WI38 (cell line): ENCODE data around the gene ABCA4.

Source experiments
- H3K4me3 ChIP-seq: 2 replicates; pipeline ENCODE4 v1.5.1; 2011; ENCODE audit warnings: low read depth, mild to moderate bottlenecking, control low read depth, low read length
- TF ChIP-seq, protein P1 (sequence below): IDR thresholded peaks from 2 replicates; pipeline ENCODE4 v1.5.1; 2012; ENCODE audit warnings: low read depth, mild to moderate bottlenecking, control low read depth, low read length

ABCA4 gene

DNA sequence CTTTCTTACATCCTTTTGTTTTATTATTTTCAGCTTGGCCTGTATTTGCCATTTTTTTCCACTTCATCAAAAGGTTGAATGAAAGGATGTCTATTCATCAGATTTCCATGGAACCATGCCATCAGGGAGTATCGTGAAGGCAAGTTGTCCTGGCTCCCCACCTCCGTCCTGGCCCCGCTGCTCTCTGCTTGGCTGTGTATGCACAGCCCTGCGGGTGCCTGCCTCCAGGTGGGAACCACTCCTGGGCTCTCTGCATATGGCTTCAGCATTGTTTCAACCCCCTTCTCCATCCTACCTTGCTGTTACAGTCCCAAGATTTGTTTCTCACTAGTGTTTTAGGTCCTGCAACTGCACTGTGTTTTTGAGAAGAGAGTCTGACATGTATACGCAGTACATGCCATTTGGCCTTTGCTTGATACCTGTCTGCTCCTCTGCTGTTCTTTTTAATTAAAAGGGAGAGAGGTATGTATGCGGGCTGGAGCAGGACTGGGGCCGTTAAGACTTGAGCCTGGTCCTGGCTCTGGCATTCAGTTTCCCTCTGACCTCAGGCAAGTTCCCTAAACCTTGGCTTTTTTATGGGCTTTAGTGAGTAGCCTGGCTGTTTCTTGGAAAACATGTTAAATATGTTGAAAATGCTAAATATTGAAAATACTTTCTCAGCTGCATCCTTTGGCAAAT is 141.8 kb downstream of the ABCA4 start:
- H3K4me3 ChIP-seq, result no peak overlapping the region
- TF ChIP-seq, protein P1, sequence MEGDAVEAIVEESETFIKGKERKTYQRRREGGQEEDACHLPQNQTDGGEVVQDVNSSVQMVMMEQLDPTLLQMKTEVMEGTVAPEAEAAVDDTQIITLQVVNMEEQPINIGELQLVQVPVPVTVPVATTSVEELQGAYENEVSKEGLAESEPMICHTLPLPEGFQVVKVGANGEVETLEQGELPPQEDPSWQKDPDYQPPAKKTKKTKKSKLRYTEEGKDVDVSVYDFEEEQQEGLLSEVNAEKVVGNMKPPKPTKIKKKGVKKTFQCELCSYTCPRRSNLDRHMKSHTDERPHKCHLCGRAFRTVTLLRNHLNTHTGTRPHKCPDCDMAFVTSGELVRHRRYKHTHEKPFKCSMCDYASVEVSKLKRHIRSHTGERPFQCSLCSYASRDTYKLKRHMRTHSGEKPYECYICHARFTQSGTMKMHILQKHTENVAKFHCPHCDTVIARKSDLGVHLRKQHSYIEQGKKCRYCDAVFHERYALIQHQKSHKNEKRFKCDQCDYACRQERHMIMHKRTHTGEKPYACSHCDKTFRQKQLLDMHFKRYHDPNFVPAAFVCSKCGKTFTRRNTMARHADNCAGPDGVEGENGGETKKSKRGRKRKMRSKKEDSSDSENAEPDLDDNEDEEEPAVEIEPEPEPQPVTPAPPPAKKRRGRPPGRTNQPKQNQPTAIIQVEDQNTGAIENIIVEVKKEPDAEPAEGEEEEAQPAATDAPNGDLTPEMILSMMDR, result no peak

DNA sequence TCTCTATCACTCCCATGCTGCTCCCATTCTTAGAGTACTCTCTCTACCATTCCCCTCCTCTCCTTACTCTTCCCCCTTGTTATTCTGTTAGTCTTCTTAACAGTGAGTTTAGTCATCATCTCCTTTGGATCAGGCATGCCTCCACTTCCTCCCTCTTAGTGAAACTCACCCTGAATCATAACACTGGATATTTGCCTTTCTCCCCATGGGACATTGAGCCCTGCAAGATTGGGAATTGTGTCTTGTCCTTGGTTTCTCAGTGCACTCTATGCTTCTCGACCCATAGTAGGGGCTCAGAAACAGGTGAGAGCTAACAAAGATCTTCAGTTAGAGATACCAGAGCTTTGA is 143.4 kb downstream of the ABCA4 start:
- H3K4me3 ChIP-seq, result no peak overlapping the region
- TF ChIP-seq, protein P1, result no peak

DNA sequence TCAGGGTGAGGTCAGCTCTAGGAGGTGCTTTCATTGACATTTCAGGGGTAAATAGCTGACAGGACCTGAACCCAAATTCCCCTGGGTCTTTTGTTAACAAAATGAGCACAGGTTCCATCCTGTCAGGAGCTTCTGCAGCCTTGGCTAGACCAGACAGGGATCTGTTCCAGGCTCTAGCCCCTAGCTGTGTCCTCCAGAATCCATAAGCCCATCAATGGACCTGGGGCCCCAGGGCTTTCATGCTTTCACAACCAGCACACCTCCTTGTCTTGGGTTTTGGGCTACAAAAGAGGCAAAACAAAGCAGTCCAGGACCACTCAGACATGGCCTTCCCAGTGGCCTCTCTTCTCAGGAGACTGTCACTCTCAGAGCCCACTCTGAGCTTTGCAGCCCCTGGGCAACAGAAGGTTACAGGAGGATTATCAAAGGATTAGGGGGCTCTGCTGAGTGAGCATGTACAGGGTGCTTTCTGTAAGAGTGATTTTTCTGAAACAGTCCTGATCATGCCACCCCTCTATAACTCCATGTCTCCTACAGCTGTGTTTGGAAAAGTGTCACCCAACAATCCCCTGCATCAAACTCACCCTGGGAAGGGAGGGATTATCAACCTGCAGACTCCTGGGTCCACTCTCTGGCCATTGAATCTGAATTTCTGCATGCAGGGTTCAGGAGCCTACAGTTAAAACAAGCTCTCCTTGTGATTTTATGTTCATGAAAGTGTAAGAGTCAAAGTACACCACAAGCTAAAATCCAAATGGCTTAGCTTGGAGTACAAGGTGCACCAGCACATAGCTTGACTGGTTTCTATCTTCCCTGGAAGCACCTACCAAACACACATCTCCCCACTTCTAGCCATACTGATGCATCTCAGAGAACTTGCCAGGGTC is 144.0 kb downstream of the ABCA4 start:
- TF ChIP-seq, protein P1, result no peak
- H3K4me3 ChIP-seq, result no peak overlapping the region

DNA sequence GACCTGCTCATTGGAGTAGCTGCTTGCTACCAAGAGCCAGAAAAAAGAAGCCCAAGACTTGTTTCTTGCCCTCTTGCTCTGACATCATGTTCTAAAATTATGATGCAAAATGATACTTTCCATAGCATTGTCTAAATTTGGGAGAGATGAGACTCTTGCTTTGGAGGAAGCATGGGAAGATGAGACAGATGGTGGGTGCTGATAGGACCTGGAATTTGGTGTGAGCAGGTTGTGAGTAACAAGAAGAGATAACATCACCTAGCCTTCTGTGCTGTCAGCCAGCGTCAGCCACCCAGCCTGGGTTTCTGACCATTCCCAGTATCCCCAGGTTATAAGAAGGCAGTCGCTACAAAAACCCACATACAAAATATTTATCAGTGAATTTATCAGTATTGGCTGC is 144.7 kb downstream of the ABCA4 start:
- TF ChIP-seq, protein P1, result no peak
- no peak overlapping the region for H3K4me3 ChIP-seq

DNA sequence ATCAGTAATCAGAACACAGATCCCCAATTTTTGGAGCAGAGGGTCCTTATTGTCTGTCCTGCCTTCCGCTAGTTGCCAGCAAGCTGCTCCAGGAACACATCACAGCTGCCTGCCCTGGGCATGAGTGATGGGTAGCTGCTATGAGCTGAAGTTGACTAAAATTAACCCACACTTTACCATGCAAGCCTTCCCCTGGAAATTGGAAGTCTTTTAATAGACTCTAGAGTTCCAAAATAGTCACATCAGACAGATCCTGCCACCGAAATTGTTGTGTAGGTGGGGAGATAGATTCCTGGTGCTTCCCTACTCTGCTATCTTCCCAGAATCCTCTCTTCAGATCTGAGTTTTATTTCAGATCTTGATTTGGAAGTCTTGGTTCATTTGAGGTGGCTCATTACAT is 148.6 kb downstream of the ABCA4 start:
- TF ChIP-seq, protein P1, result no peak
- no peak overlapping the region for H3K4me3 ChIP-seq

DNA sequence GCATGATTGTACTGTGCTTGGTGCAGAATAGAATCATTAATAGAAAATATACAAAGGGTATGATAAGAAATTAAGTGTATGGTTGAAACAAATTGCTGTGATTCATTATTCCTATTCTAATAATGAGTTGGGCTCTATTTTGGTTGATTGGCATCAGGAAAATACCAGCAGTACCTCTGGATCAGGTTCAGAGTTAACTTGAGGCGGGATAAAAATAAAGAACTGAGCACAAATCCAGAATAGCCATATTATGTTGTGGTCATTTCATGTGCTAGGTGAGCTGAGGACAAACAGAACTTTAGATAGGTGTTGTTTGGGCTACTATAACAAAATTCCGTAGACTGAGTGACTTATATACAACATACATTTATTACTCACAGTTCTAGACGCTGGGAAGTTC is 151.1 kb downstream of the ABCA4 start:
- no peak overlapping the region for H3K4me3 ChIP-seq
- TF ChIP-seq, protein P1, result no peak

DNA sequence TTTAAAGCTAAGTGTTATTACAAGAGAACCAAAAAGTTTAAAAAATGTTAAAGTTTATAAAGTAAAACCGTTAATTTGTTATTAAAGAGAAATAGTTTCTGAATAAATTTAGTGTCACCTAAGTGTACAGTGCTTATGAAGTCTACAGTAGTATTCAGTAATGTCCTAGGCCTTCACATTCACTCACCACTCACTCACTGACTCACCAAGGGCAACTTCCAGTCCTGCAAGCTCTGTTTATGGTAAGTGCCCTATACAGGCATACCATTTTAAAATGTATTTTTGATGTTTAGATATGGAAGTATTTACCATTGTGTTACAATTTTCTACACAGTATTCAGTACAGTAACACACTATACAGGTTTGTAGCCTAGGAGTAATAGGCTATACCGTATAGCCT is 151.6 kb downstream of the ABCA4 start:
- TF ChIP-seq, protein P1, result no peak
- H3K4me3 ChIP-seq, result no peak overlapping the region
